ENCODE results near the gene NANOS2.
A peak's percentile ranks its signal among the peaks of the same experiment; 100 is the strongest.

The NANOS2 gene

DNA sequence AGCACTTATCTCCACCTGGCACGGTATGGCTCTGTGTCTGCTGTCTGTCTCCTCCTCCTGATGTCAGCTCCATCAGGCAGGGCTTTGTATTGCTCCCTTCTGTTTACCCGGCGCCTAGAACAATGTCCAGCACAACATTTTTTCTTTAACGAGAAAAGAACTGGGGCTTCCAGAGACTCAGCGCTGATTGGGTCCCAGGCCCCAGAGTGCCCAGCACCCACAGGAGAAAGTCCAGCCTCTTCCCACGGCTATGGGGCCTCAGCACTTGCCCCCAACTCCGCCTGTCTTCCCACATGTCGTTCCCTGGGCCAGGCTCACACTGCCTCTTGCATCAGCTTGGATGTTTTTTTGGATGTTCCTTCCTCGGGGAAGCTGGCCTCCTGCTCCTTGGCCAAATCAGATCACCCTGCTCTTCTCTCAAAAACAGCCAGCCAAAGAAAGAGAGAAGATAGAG is 19.0 kb downstream of the NANOS2 start:
- DNase-seq (ENCODE audit: low read depth): no peak

GRCh38 chr19:45890877-45891276 is 23.7 kb downstream of the NANOS2 start:
- DNase-seq (ENCODE audit: low read depth): no peak

DNA sequence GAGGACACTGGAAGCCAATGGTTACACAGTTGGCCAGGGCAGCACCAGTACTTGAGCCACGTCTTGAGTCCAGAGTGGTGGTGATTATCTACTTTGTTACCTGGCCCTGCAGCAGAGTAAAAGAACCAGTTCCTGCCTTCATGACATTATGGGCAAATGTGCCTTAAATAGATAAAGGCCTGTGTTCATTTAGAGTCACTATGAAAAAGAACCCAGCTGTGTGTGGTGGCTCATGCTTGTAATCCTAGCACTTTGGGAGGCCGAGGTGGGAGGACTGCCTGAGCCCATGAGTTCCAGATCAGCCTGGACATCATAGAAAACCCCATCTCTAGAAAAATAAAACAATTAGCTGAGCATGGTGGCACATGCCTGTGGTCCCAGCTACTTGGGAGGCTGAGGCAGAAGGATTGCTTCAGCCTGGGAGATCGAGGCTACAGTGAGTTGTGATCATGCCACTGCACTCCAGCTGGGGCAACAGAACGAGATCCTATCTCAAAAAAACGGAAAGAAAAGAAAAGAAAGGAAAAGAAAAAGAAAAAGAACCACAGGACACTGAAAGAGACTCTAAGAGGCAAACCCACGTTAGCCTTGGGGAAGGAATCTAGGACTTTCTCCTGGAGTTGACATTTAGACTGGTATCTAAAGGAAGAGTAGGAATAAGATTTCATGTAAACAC is 25.2 kb downstream of the NANOS2 start:
- no peak for DNase-seq (ENCODE audit: low read depth)

GRCh38 chr19:45887200-45887710 is 27.3 kb downstream of the NANOS2 start:
- DNase-seq (ENCODE audit: low read depth): no peak

- DNase-seq (ENCODE audit: low read depth): peak; percentile 93
Measured at GRCh38 chr19:45886427-45887199, 28.0 kb downstream of the NANOS2 start.

DNA sequence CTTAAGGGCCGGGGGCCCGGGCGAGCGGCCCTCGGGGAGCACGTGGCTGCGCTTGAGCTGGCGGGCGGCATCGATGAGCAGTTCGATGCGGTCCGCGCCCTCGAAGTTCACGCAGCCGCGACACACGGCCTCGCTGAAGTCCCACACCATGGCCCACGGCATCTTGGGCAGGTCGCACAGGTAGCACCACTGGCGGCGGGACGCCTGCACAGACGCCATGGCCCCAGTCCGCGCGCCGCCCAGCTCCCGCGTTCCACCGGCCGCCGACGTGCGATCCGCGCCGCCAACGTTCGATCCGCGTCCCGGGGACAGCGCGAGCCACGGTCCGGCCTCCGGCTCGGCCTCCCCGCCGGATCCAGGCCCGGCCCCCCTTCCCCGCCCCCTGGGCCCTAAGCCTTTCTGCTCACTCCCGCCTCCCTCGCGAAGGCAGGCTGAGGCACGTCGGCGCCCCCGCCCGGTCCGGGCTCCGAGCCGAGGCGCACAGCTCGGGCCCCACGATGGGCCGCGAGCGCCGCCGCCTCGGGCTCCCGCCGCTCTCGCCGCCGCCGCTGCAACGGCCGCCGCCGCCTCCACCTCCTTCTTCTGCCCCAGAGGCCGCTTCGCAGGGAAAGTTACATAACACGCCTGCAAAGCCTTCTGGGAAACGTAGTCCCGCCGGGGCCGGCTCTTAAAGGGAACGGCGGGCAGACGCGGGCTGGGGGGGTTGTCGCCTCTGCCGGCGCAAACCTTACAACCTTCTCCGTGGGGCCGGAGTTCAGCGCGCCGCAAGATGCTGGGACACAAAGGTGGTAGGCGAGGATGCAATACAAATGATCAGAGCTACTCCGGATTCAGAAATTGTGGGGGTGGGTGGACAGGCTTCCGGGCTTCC is 28.8 kb downstream of the NANOS2 start, which contains the start of gene IRF2BP1:
TSS of gene IRF2BP1 (minus strand) at position 586 of the 871 bp plus-strand sequence. CDS start at position 219, 367 bp downstream.
- DNase-seq (ENCODE audit: low read depth): peak; percentile 89

- no peak for DNase-seq (ENCODE audit: low read depth)
Measured at GRCh38 chr19:45884682-45885555, 29.7 kb downstream of the NANOS2 start.

- no peak for DNase-seq (ENCODE audit: low read depth)
Measured at GRCh38 chr19:45883881-45884681, 30.5 kb downstream of the NANOS2 start.

GRCh38 chr19:45883586-45883880 is 31.0 kb downstream of the NANOS2 start:
- no peak for DNase-seq (ENCODE audit: low read depth)

- DNase-seq (ENCODE audit: low read depth): peak; percentile 60
Measured at GRCh38 chr19:45882652-45883585, 31.7 kb downstream of the NANOS2 start.

DNA sequence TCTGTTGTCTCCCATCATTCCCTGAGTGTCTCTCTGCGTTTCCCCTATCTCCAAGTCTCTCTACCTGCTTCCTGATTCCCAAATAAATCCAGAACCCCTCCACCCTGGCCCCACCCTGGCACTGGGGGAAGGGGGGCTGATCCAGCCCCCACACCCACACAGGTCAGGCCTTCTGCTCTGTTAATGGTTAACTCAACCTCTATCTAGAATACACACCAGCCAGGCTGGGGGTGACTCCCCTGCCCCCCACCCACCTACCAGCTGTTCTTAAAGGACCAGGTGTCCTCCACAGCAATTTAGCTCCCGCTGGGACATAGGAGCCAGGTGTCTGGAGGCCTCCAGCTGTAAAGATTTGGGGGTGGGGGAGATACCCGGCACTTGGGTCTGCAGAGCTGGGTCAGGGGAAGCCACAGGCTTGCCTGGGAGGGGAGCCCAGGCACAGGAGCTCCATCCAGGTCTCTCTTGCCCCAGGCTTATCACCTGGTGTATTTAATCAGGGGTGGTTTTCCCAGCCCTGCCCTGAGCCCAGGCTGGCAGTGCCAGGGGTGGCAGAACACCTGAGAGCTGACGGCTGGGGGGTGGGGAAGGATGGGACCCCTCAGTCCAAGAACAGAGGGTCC is 32.6 kb downstream of the NANOS2 start:
- no peak for DNase-seq (ENCODE audit: low read depth)

DNA sequence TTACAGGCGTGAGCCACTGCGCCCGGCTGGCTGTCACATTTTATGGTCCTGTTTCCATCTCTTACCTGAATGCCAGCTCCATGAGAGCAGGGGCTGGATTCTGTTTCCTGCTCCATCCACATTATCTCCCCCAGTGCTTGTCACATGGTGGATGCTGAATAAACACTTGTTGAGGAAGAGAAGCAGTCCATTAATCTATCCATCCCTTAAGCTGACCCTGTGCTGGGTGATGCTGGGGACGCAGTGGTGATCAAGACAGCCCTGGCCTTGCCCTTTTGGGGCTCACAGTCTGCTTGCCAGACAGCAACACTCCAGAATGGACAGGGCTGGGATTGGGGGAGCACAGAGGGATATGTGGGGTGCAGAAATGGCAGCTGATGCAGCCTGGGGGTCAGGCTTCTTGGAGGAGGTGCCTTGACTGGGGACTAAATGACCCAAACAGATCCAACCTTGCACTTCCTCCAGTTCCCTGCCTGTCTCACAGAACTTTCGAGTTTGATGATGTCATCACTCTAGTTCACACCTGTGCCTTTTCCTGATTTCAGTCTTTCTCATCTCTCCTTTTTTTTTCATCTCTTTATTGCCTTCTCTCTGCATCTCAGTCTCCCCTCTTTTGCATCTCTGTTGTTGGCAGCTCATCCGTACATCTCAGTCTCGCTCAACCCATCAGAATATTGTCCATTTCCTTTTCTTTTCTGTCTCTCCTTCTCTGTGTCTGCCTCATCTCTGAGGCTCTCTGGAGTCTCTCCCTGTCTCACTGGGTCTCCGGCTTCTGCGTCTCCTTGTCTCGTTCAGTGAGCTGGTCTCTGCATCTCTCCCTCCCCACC is 33.3 kb downstream of the NANOS2 start:
- no peak for DNase-seq (ENCODE audit: low read depth)

DNA sequence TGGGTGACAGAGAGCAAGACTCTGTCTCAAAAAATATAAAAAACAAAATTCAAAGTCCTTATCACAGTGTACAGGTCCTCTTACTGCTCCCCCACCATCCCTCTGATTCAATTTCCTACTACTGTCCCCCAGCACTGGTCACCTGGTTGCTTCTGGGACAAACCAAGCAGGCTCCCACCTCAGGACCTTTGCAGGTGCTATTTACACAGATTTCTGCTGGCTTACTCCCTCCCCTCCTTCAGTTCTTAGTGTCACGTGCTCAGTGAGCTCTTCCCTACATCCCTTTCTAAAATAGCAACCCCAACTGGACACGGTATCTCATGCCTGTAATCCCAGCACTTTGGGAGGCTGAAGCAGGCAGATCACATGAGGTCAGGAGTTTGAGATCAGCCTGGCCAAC is 34.6 kb downstream of the NANOS2 start:
- no peak for DNase-seq (ENCODE audit: low read depth)

- DNase-seq (ENCODE audit: low read depth): no peak
Measured at GRCh38 chr19:45879055-45879454, 35.5 kb downstream of the NANOS2 start.

GRCh38 chr19:45878043-45878794 is 36.4 kb downstream of the NANOS2 start:
- DNase-seq (ENCODE audit: low read depth): no peak

- DNase-seq (ENCODE audit: low read depth): no peak
Measured at GRCh38 chr19:45876411-45877197, 38.0 kb downstream of the NANOS2 start.

- no peak for DNase-seq (ENCODE audit: low read depth)
Measured at GRCh38 chr19:45876161-45876410, 38.5 kb downstream of the NANOS2 start.

Data from stromal cell of bone marrow (primary cell).